Measurements from ENCODE around the gene LIME1. TPM values are rescaled to one million over a fixed set of nuclear protein-coding genes. Genes with fewer than 3 reads are reported as not detected.

LIME1 gene
- total RNA-seq, 1 donor from 2014 or later = 4.9 TPM

- DNase-seq (ENCODE audit: low spot score in 2 of 2) (peak; percentile 20 to 45), FAIRE-seq (no peak)
These were observed 11.2 kb downstream of the LIME1 start for GRCh38 chr20:63747622-63748069.

DNA sequence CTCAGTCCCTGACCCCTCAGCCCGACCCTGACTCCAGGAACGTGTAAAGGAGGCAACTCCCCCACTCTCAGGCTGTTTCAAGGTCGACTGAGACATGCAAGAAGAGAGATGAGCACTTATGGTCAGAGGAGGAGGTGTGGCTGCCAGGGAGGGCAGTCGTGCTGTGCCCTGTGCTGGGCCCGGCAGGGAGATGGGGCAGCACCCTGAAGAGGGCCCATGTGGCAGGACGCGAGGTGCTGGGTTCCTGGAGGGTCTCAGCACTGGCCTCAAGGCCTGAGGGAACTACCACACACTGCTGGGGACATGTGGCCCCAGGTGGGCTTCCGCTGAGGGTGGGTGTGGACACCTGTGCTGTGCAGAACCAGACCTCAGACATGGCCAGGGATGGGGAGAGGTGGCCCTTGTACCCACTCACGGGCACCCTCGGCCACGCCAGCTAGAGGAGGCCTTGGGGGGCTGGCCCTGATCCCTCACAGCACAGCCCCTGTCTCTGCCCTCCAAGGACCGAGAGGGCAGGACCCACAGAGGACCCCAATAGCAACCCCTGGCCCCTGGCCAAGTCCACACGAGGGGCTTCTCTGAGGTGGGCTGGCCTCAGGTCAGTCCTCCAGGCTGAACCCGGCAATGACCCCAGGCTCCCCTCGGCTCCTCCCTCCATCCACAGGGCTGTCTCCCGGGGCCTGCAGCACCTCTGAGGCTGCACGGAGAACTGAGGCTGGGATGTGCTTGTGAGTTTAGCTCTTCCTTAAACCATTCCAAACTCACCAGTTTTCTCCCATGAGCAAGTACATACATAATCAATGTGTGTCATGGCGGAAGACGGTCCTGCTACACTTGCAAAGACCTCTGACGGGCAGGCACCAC is 11.8 kb downstream of the LIME1 start:
- FAIRE-seq (no peak), DNase-seq (ENCODE audit: low spot score in 2 of 2) (peak; percentile 22 to 36)

GRCh38 chr20:63748934-63749270 is 12.4 kb downstream of the LIME1 start:
- DNase-seq (ENCODE audit: low spot score in 2 of 2) (peak in 1 of 2 donors; percentile 31), FAIRE-seq (no peak)

- FAIRE-seq (no peak), DNase-seq (ENCODE audit: low spot score in 2 of 2) (peak in 1 of 2 donors; percentile 37)
These were observed 13.4 kb downstream of the LIME1 start for GRCh38 chr20:63749597-63750508.

GRCh38 chr20:63750807-63751470 is 14.5 kb downstream of the LIME1 start:
- no peak for FAIRE-seq

DNA sequence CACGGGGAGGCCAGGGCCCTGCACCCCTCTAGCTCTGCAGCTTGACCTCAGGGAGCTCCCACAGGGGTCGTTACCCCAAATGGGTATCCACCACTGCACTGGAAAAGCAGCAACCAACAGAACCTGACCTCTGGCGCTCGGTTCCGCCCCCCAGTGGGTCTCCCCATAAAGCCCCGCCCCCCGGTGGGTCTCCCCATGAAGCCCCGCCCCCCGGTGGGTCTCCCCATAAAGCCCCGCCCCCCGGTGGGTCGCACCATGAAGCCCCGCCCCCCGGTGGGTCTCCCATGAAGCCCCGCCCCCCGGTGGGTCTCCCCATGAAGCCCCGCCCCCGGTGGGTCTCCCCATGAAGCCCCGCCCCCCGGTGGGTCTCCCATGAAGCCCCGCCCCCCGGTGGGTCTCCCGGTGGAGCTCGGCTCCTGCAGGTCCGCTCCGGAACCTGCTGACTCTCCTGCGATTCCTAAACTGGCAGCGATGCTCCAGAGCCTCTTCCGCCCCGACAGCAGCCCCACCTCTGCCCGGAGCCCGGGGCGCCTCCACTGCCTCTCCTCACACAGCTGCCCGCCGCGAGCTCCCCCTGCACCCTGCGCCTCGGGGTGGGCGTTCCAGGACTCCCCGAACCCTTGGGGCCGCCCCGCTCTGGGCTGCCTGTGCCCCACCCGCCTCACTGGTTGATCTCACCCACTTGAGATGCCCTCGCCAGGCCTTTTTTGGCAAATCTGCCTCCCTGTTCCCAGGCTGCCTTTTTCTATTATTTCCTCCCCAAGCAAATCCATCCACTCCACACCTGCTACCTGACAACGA is 15.2 kb downstream of the LIME1 start:
- DNase-seq (ENCODE audit: low spot score in 2 of 2) (peak in 1 of 2 donors; percentile 34), FAIRE-seq (no peak)

More at GRCh38 chr20:63750807-63751470, 14.5 kb downstream of the LIME1 start:
- DNase-seq (ENCODE audit: low spot score in 2 of 2) = peak in 1 of 2 donors; percentile 17

DNA sequence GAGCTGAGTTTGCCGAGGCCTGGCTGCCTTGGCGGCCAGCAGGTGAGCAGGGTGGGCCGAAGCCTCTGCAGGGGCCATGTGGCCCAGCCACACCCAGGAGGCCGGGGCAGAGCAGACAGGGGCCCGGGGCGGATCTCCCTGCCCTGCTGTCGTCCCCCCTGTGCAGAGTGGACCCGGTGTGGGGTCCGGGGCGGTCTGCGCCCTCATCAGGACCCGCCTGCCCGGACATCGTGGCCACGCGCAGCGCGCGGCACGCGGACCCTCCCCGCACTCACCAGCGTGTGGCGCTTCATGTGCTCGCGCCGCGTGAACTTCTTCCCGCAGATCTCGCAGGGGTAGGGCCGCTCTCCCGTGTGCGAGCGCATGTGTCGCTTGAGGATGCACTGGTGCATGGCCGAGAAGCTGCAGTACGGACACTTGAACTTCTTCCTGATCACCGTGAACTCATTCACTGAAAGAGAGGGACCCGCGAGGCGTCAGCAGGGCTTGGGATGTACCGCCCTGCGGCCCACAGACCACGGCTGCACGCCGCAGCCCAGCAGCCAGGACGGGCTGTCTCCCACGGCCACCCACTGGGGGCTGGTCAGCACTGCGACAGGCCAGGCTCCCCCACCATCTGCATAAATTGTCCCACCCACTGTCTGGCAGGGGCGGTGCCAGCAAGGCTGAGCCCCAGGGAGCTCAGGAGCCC is 16.1 kb downstream of the LIME1 start:
- FAIRE-seq (no peak), DNase-seq (ENCODE audit: low spot score in 2 of 2) (peak in 1 of 2 donors; percentile 19)

DNA sequence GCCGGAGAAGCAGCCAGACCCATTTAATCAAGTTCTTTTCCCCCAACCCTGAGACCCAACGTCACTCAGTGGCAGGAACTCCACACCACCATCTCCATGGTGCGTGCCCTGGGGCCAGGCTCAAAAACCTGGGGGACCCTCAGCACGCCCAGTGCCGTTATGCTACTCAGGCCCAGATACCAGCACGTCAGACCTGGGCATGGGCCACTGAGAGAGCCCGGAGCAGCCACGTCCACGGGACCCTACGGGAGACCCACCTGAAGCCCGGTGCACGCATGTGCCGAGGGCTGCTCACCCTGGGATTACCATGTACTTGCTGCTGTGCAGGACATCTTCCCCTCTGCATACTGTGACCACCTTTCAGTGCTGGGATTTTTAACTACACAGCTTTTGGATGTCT is 16.9 kb downstream of the LIME1 start:
- FAIRE-seq (no peak), DNase-seq (ENCODE audit: low spot score in 2 of 2) (no peak)

GRCh38 chr20:63754008-63754407 is 17.5 kb downstream of the LIME1 start:
- FAIRE-seq (no peak), DNase-seq (ENCODE audit: low spot score in 2 of 2) (no peak)

GRCh38 chr20:63755933-63756647 is 19.6 kb downstream of the LIME1 start:
- DNase-seq (ENCODE audit: low spot score in 2 of 2) = no peak
- no peak for FAIRE-seq

DNA sequence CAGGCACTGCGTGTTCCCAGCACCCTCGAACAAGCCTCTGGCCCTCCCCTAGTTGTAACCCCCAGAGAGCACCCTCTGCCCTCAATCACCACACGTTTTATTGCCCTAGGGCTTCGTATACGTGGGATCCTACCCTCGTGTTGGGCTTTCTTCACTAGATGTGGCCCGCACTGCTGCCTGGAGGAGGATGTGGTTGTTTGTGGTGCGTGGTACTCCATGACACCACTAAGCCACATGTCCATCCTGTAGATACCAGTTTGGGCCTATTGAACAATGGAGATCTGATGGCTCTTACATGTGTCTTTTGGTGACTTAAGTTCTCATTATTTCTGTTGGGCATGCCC is 20.2 kb downstream of the LIME1 start:
- no peak for DNase-seq (ENCODE audit: low spot score in 2 of 2)
- FAIRE-seq = no peak

DNA sequence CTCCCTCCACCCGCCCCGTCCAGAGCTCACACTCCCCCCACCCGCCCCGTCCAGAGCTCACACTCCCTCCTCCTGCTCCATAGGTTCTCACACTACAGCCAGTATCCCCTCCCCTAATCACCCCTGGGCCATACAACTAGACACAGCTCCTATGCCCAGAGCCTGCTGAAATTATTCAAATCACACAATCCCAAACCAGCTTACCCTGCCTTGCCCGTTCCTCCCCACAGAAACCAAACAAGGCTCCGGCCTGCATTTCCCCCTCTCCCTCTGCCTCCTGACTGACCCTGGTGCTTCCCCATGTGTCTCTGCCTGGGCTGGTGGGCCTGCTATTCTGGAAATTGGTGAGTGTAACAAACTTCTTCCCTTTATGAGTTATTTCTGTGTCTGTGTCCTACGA is 21.7 kb downstream of the LIME1 start:
- no peak for DNase-seq (ENCODE audit: low spot score in 2 of 2)
- no peak for FAIRE-seq

DNA sequence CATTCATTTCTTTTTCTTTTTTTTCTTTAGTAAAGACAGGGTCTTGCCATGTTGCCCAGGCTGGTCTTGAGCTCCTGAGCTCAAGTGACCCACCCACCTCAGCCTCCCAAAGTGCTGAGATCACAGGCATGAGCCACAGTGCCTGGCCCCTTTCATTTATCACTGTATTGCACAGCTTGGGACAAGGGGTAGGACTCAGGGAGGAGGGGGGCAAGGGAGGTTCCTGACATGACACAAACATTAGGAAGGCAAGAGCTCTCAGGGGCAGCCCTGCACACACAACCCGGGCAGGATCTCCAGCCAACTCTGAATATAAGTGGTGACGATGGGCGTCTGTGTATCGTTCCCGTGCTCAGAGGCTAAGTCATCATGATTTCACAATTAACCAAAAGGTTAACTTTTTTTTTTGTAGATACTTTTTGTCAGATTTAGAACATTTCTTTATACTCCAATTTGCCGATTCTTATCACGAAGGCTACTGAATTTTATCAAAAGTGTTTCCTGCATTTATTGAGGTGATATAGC is 23.0 kb downstream of the LIME1 start:
- DNase-seq (ENCODE audit: low spot score in 2 of 2) = no peak
- FAIRE-seq = no peak

DNA sequence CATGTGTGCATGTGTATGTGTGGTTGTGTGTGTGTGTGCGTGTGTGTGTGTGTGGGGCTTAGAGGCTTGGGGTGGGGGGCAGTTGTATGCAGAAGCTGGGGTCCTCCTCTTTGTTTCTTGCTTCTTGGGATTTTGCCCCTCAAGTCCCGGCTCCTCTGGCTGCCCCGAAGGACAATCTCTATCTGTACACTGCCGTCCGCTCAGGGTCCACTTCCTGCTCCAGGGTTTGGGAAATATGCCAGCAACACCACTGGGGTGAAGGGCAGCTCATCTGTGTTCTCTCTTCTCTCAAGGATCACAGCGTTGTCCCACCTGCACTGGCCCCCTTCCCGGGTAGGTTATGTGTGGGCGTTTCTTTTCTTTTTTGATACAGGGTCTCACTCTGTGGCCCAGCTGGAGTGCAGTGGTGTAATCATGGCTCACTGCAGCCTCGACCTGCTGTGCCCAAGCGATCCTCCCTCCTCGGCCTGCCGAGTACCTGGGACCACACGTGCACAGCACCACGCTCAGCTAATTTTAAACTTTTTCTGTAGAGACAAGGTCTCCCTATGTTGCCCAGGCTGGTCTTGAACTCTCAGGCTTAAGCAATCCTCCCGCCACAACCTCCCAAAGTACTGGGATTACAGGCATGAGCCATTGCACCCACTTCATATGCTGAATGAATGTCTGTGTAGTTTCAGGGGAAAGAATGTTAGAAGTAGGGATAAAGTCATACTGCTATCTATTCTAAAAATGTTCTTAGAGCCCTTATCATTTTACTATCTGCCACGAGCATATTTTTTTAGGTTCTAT is 28.8 kb downstream of the LIME1 start:
- FAIRE-seq (no peak), DNase-seq (ENCODE audit: low spot score in 2 of 2) (no peak)

DNA sequence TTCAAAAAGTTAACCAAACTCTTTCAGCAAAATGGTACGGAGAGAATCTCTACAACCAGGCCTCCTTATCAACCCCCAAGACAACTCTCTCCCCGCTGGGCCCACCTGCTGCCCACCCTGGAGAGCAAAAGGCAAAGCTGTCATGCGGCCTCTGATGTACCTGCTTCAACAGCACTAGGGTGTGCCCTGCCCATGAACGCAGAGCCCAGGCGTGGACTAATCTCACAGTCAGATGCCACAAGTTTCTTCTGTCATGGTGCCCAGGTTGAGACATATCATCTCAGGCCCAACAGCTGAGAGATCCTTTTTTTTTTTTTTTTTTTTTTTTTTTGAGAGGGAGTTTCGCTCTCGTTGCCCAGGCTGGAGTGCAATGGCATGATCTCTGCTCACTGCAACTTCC is 29.4 kb downstream of the LIME1 start:
- DNase-seq (ENCODE audit: low spot score in 2 of 2) = no peak

GRCh38 chr20:63766695-63767426 is 30.4 kb downstream of the LIME1 start:
- DNase-seq (ENCODE audit: low spot score in 2 of 2) = no peak
- FAIRE-seq = no peak

More for the DNA sequence above, 29.4 kb downstream of the LIME1 start:
- no peak for FAIRE-seq

GRCh38 chr20:63767456-63767855 is 31.0 kb downstream of the LIME1 start:
- FAIRE-seq (no peak), DNase-seq (ENCODE audit: low spot score in 2 of 2) (peak in 1 of 2 donors; percentile 12)

All from frontal cortex (tissue), 4 donors.